Cardiac fibroblast (primary cell): ENCODE measurements around the gene AAMP.
A peak's percentile ranks its signal among the peaks of the same experiment; 100 is the strongest.

Source experiments
- DNase-seq, 2 donors: peaks; one replicate each; pipeline versions ENCODE4 v3.0.0 to v3.0.0-alpha.2; 2010; ENCODE audit warnings: low read depth in 2 of 2
- H3K4me3 ChIP-seq, 2 donors: replicated peaks in 1 of 2; 1 replicate in 1 of 2; 2 replicates in 1 of 2; pipeline ENCODE4 v1.5.1; 2011; ENCODE audit warnings: low read depth in 2 of 2, low read length in 2 of 2, mild to moderate bottlenecking in 2 of 2, moderate library complexity in 1 of 2
- TF ChIP-seq, protein P1 (sequence below): IDR thresholded peaks from one replicate; pipeline ENCODE4 v1.5.1; 2011; ENCODE audit warnings: low read depth, mild to moderate bottlenecking, low read length, inconsistent platforms

The AAMP gene

DNA sequence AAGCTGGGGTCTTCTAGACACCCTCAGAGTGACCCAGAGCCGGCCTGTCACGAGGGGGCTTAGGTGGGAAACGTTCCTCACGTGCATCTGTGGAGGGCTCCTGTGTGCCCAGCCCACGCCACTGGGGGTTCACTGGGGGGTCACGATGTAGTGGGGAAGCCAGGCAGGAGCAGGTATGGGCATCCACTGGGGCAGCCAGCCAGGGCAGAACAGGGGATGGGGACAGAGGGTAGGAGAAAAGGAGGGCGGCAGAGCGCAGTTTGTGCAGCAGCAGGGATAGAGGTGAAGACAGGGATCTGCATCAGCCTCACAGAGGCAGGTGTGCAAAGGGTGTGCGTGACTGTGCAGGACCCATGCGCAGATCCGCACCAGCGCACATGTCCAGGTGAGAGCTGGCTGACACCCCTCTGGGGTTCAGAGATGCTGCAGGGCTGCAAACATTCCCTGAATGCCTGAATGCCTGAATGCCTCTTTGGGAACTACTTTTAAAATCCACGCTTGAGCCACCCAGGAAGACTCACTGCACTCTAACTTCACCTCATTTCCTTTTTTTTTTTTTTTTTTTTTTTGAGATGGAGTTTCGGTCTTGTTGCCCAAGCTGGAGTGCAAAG is 10.4 kb upstream of the AAMP start:
- DNase-seq: no peak

DNA sequence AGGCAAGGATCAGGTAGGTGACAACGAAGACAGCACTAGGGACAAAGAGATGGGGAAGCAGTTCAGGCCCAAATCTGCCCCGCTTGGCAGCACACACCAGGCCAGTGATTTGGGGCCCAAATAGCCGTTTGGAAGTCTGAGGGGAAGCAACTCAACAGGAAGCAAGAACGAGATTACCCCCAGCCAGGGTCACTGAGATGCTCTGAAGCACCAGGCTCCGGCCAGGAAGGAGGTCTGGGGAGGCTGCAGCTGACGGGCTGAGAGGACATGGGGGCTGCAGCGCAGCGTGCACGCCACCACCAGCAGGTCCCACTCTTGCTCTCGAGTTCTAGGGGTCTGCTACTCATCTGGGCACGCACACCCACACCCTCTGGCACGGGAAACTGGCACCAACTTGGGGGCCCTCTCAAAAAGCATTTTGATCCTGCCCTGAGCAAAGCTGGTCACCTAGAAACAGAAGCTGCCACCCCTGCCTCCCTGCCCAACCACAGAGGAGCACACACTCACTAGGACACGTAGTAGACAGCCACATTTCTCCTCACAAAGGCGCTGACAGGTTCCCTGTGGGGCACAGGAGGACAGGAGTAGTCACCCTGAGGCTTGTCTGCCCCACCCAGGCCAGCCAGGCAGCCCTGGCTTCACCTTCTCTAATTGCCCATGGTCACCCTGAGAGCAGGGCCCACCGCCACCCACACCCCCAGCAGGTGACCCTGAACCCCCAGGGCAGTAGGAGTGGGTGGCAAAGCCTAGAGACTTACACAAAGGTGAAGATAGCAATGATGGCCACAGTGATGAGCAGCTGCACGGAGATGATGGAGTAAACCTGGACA is 8.8 kb upstream of the AAMP start:
- TF ChIP-seq, protein P1, sequence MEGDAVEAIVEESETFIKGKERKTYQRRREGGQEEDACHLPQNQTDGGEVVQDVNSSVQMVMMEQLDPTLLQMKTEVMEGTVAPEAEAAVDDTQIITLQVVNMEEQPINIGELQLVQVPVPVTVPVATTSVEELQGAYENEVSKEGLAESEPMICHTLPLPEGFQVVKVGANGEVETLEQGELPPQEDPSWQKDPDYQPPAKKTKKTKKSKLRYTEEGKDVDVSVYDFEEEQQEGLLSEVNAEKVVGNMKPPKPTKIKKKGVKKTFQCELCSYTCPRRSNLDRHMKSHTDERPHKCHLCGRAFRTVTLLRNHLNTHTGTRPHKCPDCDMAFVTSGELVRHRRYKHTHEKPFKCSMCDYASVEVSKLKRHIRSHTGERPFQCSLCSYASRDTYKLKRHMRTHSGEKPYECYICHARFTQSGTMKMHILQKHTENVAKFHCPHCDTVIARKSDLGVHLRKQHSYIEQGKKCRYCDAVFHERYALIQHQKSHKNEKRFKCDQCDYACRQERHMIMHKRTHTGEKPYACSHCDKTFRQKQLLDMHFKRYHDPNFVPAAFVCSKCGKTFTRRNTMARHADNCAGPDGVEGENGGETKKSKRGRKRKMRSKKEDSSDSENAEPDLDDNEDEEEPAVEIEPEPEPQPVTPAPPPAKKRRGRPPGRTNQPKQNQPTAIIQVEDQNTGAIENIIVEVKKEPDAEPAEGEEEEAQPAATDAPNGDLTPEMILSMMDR: no peak
- H3K4me3 ChIP-seq: no peak overlapping the region

More for the DNA sequence above, 10.4 kb upstream of the AAMP start:
- TF ChIP-seq, protein P1: no peak
- no peak overlapping the region for H3K4me3 ChIP-seq

DNA sequence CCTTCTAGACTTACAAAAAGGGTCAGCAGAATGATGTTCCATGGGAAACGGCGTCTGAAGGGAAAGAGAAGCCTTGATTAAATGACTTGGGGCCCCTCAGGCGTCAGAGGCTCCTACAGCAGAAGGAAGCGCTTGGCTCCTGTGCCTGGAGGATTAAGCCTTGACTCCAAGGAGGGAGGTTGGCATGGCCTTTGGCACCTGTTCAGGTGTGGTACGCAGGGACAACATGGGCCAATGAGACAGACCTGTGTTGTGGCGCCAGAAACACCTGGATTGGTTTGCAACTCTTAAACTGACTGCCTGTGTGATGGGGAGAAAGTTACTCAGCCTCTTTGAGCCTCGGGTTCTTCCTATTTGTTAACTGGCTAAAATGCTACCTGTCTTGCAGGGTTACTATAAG is 8.0 kb upstream of the AAMP start:
- no peak for DNase-seq
- TF ChIP-seq, protein P1: no peak
- no peak overlapping the region for H3K4me3 ChIP-seq

More for the DNA sequence above, 8.8 kb upstream of the AAMP start:
- no peak for DNase-seq

DNA sequence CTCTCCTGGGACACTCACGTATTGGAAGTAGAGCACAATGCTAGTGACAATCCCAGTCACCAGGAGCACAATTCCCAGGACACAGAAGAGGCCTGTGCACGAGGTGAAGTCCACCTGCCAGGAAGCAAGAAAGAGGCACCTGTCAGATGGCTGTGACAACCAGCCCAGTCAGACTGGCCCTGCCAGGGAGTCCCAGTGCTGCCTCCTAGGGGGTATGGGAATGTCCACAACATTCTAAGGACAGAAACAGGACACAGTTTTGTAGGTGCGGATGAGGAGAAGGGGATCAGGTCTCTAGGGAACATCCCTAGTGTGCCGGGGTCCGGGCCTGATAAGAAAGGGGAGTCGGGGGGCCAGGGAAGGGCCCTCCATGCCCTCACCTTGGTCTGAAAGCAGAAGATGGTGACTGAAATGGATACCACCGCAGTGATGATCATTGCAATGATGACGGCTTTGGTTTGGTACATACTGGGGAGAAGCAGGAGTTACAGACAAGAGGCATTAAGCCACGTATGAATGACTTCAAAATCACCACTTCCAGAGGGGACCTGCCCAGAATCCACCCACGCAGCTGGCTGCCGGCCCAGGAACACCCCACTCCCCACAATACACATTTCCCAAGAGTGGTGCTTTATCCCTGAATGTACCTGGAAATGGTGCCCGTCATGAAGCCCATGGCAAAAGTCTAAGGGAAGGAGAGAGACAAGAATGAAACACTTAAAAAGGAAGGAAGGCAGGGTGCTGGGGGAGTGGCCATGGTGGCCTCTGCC is 7.2 kb upstream of the AAMP start:
- H3K4me3 ChIP-seq: no peak overlapping the region
- TF ChIP-seq, protein P1: peak; percentile 4
- no peak for DNase-seq

DNA sequence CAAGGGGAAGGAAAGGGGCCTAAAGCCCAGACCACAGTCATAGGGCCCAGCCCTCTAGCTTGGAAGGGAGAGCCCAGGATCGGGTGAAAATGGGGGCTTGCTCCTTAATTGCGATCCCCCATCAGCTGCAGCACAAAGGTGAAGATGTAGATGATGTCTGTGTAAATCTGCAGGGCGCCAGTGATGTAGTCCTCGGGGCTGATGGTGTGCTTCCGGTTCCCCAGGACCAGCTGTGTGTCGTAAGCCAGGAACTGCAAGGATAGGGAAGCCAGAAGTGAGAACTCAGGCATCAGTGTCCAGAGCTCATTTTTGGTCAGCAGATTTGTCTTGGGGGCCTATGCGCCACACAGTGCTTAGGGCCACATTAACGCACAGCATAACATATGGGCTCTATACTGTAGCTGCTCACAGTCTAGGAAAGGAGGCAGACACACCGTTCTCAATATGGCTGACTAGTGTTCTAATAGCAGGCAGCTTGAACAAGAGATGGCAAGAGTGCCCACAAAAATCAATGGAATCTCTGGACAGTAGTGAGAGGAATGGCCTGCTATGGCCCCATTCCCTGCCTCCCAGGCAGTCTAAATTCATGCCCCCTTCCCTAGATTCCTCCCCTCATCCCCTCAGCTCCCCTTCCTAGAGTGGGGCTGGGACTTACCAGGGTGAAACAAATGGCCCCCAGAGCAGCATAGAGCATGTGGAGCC is 5.6 kb upstream of the AAMP start:
- no peak for DNase-seq
- no peak overlapping the region for H3K4me3 ChIP-seq
- TF ChIP-seq, protein P1: no peak

DNA sequence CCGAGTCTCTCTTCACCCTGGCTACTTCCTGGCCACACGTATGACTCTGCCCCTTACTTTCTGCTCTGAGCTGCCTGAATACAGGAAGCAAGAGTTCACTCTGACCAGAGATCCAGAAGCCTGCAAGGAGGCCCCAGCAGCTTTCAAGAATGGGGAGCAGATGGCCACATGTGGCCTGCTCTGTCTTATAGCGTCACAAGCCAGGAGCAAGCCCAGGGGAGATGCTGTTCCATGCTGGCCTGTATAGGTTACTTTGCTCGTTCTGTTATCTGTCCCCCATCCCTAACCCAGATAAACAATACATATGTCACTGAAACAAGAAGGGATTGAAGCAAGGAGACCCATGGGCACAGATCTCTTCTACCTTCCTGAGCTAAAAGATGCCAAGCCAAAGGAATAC is 4.6 kb upstream of the AAMP start:
- H3K4me3 ChIP-seq: no peak overlapping the region
- DNase-seq: no peak
- TF ChIP-seq, protein P1: no peak
